HG03457 (cell line): ENCODE results near the gene CACNA1D.

Experiments
- ATAC-seq: cut with Tn5 transposase; IDR thresholded peaks from one replicate; pipeline ENCODE4 v1.9.1; 2021; ENCODE audit warnings: moderate number of reproducible peaks; ENCODE audit not compliant: unreplicated experiment

Gene CACNA1D

GRCh38 chr3:53680028-53680427 is 185.6 kb downstream of the CACNA1D start:
- no peak for ATAC-seq

- no peak for ATAC-seq
These were observed 188.4 kb downstream of the CACNA1D start for GRCh38 chr3:53682807-53683206.

GRCh38 chr3:53688066-53688465 is 193.7 kb downstream of the CACNA1D start:
- no peak for ATAC-seq

- ATAC-seq = no peak
These were observed 194.6 kb downstream of the CACNA1D start for GRCh38 chr3:53688989-53689388.

GRCh38 chr3:53689681-53690080 is 195.3 kb downstream of the CACNA1D start:
- ATAC-seq = no peak

- no peak for ATAC-seq
These were observed 196.1 kb downstream of the CACNA1D start for GRCh38 chr3:53690521-53690920.

GRCh38 chr3:53691349-53691748 is 196.9 kb downstream of the CACNA1D start:
- no peak for ATAC-seq

- no peak for ATAC-seq
These were observed 197.5 kb downstream of the CACNA1D start for GRCh38 chr3:53691885-53692284.

- no peak for ATAC-seq
These were observed 199.0 kb downstream of the CACNA1D start for GRCh38 chr3:53693451-53693850.

- no peak for ATAC-seq
These were observed 199.6 kb downstream of the CACNA1D start for GRCh38 chr3:53694046-53694445.

- no peak for ATAC-seq
These were observed 200.4 kb downstream of the CACNA1D start for GRCh38 chr3:53694666-53695323.

- ATAC-seq = no peak
These were observed 200.9 kb downstream of the CACNA1D start for GRCh38 chr3:53695324-53695690.

- ATAC-seq = no peak
These were observed 202.2 kb downstream of the CACNA1D start for GRCh38 chr3:53696401-53697172.

- no peak for ATAC-seq
These were observed 206.0 kb downstream of the CACNA1D start for GRCh38 chr3:53700441-53700840.

GRCh38 chr3:53702776-53703530 is 208.5 kb downstream of the CACNA1D start:
- ATAC-seq = no peak

GRCh38 chr3:53703630-53704362 is 209.4 kb downstream of the CACNA1D start:
- ATAC-seq = no peak

GRCh38 chr3:53704363-53704725 is 209.9 kb downstream of the CACNA1D start:
- ATAC-seq = no peak

GRCh38 chr3:53705024-53705745 is 210.8 kb downstream of the CACNA1D start:
- no peak for ATAC-seq

- ATAC-seq = no peak
These were observed 211.4 kb downstream of the CACNA1D start for GRCh38 chr3:53705774-53706173.

GRCh38 chr3:53707222-53707621 is 212.8 kb downstream of the CACNA1D start:
- no peak for ATAC-seq
